HCT116 (cell line): ENCODE measurements around the gene POLR2I. TPM values are rescaled to one million over a fixed set of nuclear protein-coding genes. Genes with fewer than 3 reads are reported as not detected.

Source experiments
- ATAC-seq: fragments of 200-7000 bp; cut with Tn5 transposase; 2 replicates; pipeline ENCODE4 v1.9.1; 2020; ENCODE audit warnings: mild to moderate bottlenecking, moderate library complexity
- BruUV-seq: library from RNA; stranded (reverse); fragments of 400-500 nt; replicated peaks from 2 replicates; lab custom pipeline; 2021; lab: Mats Ljungman, UMichigan
- CTCF ChIA-PET: fragments of 300-600 bp; sonication (Branson Sonifier 250); formaldehyde crosslinking; loops from one replicate; lab custom pipeline; 2021; ENCODE audit warnings: antibody characterized with exemption; lab: Charles Lee
- POLR2A ChIA-PET: fragments of 300-600, 350-600 bp; sonication (Branson Sonifier 250); formaldehyde crosslinking; loops from one replicate; lab custom pipeline; 2021; ENCODE audit warnings: antibody characterized with exemption; lab: Charles Lee
- RAD21 ChIA-PET, 2 experiments: fragments of 300-600 bp; sonication (Branson Sonifier 250); formaldehyde crosslinking; loops; one replicate each; lab custom pipeline; 2023; ENCODE audit warnings: low total read pairs in 2 of 2; ENCODE audit not compliant: uncharacterized antibody in 2 of 2, unreplicated experiment in 2 of 2, low non-redundant PET in 1 of 2; lab: Charles Lee
- DNase-seq: peaks from one replicate; pipeline ENCODE4 v3.0.0-alpha.2; 2010; ENCODE audit warnings: low read depth, low spot score
- H2AFZ ChIP-seq: fragments of 200-600 bp; shearing (Covaris generic), sonication (generic); 2 replicates; pipeline ENCODE4 v1.6.1; 2017; ENCODE audit warnings: low read depth, mixed run types, mixed read lengths, antibody characterized with exemption, low read length; ENCODE audit not compliant: poor library complexity, severe bottlenecking
- H3K27ac ChIP-seq: 2 replicates; pipeline ENCODE4 v1.5.1; 2012; ENCODE audit warnings: low read depth, low read length
- H3K27me3 ChIP-seq: fragments of 200-600 bp; sonication (generic); 2 replicates; pipeline ENCODE4 v1.6.1; 2016; ENCODE audit warnings: mixed run types, low read length, mixed read lengths; ENCODE audit not compliant: insufficient read depth
- H3K36me3 ChIP-seq, 2 experiments: fragments of 200-500 bp in 1 of 2; fragments of 200-600 bp in 1 of 2; sonication (Bioruptor generic) in 1 of 2; sonication (generic) in 1 of 2; 2 replicates each; pipeline versions ENCODE4 v1.5.1 to v1.6.1; 2014 to 2016; ENCODE audit warnings: low read length in 2 of 2, inconsistent platforms in 1 of 2, mixed read lengths in 1 of 2, mixed run types in 1 of 2; ENCODE audit not compliant: insufficient read depth in 2 of 2, control insufficient read depth in 1 of 2
- H3K4me1 ChIP-seq, 2 experiments: fragments of 200-600 bp in 1 of 2; sonication (generic) in 1 of 2; 2 replicates each; pipeline versions ENCODE4 v1.5.1 to v1.6.1; 2012 to 2017; ENCODE audit warnings: low read length in 2 of 2, inconsistent platforms in 1 of 2, mild to moderate bottlenecking in 1 of 2, mixed read lengths in 1 of 2, mixed run types in 1 of 2, moderate library complexity in 1 of 2; ENCODE audit not compliant: insufficient read depth in 2 of 2, control insufficient read depth in 1 of 2
- H3K4me2 ChIP-seq: fragments of 200-600 bp; sonication (generic); 2 replicates; pipeline ENCODE4 v1.6.1; 2017; ENCODE audit warnings: mixed run types, low read length, mixed read lengths
- H3K4me3 ChIP-seq, 2 experiments: fragments of 200-600 bp in 1 of 2; sonication (generic) in 1 of 2; replicated peaks in 1 of 2; 2 replicates each; pipeline ENCODE4 v1.5.1; 2011 to 2016; ENCODE audit warnings: low read length in 2 of 2, control low read depth in 1 of 2, low read depth in 1 of 2, mild to moderate bottlenecking in 1 of 2, mixed read lengths in 1 of 2, mixed run types in 1 of 2
- H3K79me2 ChIP-seq: fragments of 200-600 bp; sonication (generic); 2 replicates; pipeline ENCODE4 v1.6.1; 2017; ENCODE audit warnings: mild to moderate bottlenecking, mixed run types, low read length, moderate library complexity, mixed read lengths; ENCODE audit not compliant: insufficient read depth
- H3K9ac ChIP-seq: fragments of 200-600 bp; sonication (generic); 2 replicates; pipeline ENCODE4 v1.6.1; 2016; ENCODE audit warnings: low read length, mixed read lengths
- H3K9me2 ChIP-seq: fragments of 200-600 bp; sonication (generic), shearing (Covaris generic); 2 replicates; pipeline ENCODE4 v1.6.1; 2017; ENCODE audit warnings: mixed run types, mild to moderate bottlenecking, moderate library complexity; ENCODE audit not compliant: insufficient read depth
- H3K9me3 ChIP-seq, 2 experiments: fragments of 200-500 bp in 1 of 2; fragments of 200-600 bp in 1 of 2; sonication (Bioruptor generic) in 1 of 2; sonication (generic) in 1 of 2; 2 replicates each; pipeline ENCODE4 v1.6.1; 2014 to 2017; ENCODE audit warnings: low read length in 2 of 2, mixed read lengths in 2 of 2, inconsistent platforms in 1 of 2, low read depth in 1 of 2, mild to moderate bottlenecking in 1 of 2, mixed run types in 1 of 2, moderate library complexity in 1 of 2; ENCODE audit not compliant: control insufficient read depth in 1 of 2, insufficient read depth in 1 of 2
- H4K20me1 ChIP-seq: fragments of 200-600 bp; sonication (generic), shearing (Covaris generic); 2 replicates; pipeline ENCODE4 v1.6.1; 2017; ENCODE audit warnings: mixed run types, mild to moderate bottlenecking, moderate library complexity; ENCODE audit not compliant: insufficient read depth
- CBX3 ChIP-seq: IDR thresholded peaks from 2 replicates; pipeline ENCODE4 v1.6.1; 2012; ENCODE audit warnings: low read depth
- CEBPB ChIP-seq: IDR thresholded peaks from 2 replicates; pipeline ENCODE4 v1.6.1; 2012; ENCODE audit warnings: low read depth
- EGR1 ChIP-seq: IDR thresholded peaks from 2 replicates; pipeline ENCODE4 v1.6.1; 2012; ENCODE audit warnings: low read depth
- ELF1 ChIP-seq: IDR thresholded peaks from 2 replicates; pipeline ENCODE4 v1.6.1; 2012; ENCODE audit warnings: low read depth, borderline replicate concordance
- EZH2phosphoT487 ChIP-seq: fragments of 200-600 bp; IDR thresholded peaks from 2 replicates; pipeline ENCODE4 v1.6.1; 2018; ENCODE audit warnings: antibody characterized with exemption, borderline replicate concordance
- FOSL1 ChIP-seq: IDR thresholded peaks from 2 replicates; pipeline ENCODE4 v1.6.1; 2012; ENCODE audit warnings: low read depth
- POLR2A ChIP-seq: IDR thresholded peaks from 2 replicates; pipeline ENCODE4 v1.7.0; 2011; ENCODE audit warnings: borderline replicate concordance; ENCODE audit not compliant: insufficient read depth, insufficient read length; ENCODE audit errors: extremely low read depth
- POLR2AphosphoS5 ChIP-seq: IDR thresholded peaks from 2 replicates; pipeline ENCODE4 v1.6.1; 2011; ENCODE audit warnings: mild to moderate bottlenecking, low read depth, low read length, moderate library complexity
- RAD21 ChIP-seq: IDR thresholded peaks from 2 replicates; pipeline ENCODE4 v1.6.1; 2012; ENCODE audit warnings: low read depth, mild to moderate bottlenecking
- SIN3A ChIP-seq: IDR thresholded peaks from 2 replicates; pipeline ENCODE4 v1.6.1; 2012; ENCODE audit warnings: low read depth
- SP1 ChIP-seq: IDR thresholded peaks from 2 replicates; pipeline ENCODE4 v1.6.1; 2012; ENCODE audit warnings: low read depth
- SRF ChIP-seq: IDR thresholded peaks from 2 replicates; pipeline ENCODE4 v1.6.1; 2012; ENCODE audit warnings: low read depth
- YY1 ChIP-seq: IDR thresholded peaks from 2 replicates; pipeline ENCODE4 v1.6.1; 2011; ENCODE audit warnings: low read length, low read depth, moderate library complexity, mild to moderate bottlenecking; ENCODE audit not compliant: insufficient replicate concordance; ENCODE audit errors: extremely low read depth
- ZNF274 ChIP-seq: fragments of 200-500 bp; sonication (Bioruptor generic); IDR thresholded peaks from 2 replicates; pipeline ENCODE4 v1.6.1; 2014; ENCODE audit warnings: mild to moderate bottlenecking, low read depth, low read length, inconsistent platforms
- intact Hi-C: fragments of 100-400 bp; cut with micrococcal nuclease; formaldehyde crosslinking; loops from 2 replicates; pipeline ENCODE4 v1.10.0; 2022
- total RNA-seq: library from RNA; stranded (reverse); gene quantifications from one replicate; pipeline ENCODE4 v1.2.1, GENCODE V29; 2021; ENCODE audit not compliant: unreplicated experiment
- TF ChIP-seq, protein P1 (sequence below): IDR thresholded peaks from 2 replicates; pipeline ENCODE4 v1.6.1; 2012; ENCODE audit warnings: low read depth
- TF ChIP-seq, protein P2 (sequence below): IDR thresholded peaks from 2 replicates; pipeline ENCODE4 v1.6.1; 2012
- TF ChIP-seq, protein P3 (sequence below): IDR thresholded peaks from 2 replicates; pipeline ENCODE4 v1.6.1; 2012

Gene POLR2I
- total RNA-seq, 1 experiment from 2014 or later: 108 TPM

DNA sequence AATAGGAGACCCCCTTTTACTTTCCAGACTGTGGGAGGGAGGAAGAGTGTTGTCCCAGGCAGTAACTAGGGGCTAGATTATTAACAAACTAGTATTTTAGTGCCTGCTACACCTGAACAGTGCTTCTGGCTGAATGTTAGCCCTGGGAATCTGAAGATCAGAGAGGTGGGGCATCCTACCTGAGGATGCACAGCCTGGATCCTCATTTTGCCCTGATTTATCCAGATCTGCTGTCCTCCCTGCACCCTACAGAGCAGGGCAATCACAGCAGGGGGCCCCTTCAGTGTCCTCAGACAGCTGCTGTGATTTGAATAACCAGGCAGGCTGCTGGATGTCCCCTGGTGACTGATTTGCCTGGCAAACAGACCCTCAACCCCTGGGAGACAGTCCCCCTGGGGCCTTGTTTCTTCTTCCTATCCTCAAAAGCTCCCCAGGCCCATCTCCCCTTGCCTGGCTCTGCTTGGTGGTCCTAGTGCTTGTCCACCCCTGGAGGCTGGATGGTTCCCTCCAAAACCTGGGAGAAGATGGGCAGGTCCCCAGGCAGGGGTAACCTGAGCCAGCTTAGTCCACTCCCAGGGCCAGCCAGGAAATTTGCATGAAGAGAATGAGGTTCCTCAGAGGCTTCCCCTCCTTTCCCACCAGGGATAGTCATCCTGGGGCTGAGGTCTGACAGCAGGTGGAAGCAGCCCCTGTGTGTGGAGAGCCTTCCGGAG is 4.0 kb downstream of the POLR2I start, which contains the start of gene OVOL3:
TSS of gene OVOL3 (plus strand) at position 657 of the 713 bp plus-strand sequence. CDS start 60 bp downstream, outside the sequence.
- no peak within 1 kb of the TSS for H3K4me3 ChIP-seq
- H3K36me3 ChIP-seq: peaks cover 6 to 9% of the 10 kb centered on the region in 2 experiments; a peak in 3 of 4 replicates
- peaks cover 0 to 14% of the 10 kb centered on the region in 2 experiments; a peak in 1 of 4 replicates for H3K4me1 ChIP-seq
- RAD21 ChIA-PET: no interaction called here
- no peak within 1 kb of the TSS for H3K27ac ChIP-seq
- H3K4me2 ChIP-seq: no peak within 1 kb of the TSS
- intact Hi-C loops: loop anchor here (10.0 kb wide), 1 partner anchor 106 kb away; the partner anchor contains the start of gene SYNE4
- H3K9ac ChIP-seq: no peak within 1 kb of the TSS
- POLR2A ChIA-PET: no interaction called here
- DNase-seq: no peak
- TF ChIP-seq, protein P1, sequence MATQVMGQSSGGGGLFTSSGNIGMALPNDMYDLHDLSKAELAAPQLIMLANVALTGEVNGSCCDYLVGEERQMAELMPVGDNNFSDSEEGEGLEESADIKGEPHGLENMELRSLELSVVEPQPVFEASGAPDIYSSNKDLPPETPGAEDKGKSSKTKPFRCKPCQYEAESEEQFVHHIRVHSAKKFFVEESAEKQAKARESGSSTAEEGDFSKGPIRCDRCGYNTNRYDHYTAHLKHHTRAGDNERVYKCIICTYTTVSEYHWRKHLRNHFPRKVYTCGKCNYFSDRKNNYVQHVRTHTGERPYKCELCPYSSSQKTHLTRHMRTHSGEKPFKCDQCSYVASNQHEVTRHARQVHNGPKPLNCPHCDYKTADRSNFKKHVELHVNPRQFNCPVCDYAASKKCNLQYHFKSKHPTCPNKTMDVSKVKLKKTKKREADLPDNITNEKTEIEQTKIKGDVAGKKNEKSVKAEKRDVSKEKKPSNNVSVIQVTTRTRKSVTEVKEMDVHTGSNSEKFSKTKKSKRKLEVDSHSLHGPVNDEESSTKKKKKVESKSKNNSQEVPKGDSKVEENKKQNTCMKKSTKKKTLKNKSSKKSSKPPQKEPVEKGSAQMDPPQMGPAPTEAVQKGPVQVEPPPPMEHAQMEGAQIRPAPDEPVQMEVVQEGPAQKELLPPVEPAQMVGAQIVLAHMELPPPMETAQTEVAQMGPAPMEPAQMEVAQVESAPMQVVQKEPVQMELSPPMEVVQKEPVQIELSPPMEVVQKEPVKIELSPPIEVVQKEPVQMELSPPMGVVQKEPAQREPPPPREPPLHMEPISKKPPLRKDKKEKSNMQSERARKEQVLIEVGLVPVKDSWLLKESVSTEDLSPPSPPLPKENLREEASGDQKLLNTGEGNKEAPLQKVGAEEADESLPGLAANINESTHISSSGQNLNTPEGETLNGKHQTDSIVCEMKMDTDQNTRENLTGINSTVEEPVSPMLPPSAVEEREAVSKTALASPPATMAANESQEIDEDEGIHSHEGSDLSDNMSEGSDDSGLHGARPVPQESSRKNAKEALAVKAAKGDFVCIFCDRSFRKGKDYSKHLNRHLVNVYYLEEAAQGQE: no peak
- TF ChIP-seq CBX3: no peak
- no peak within 1 kb of the TSS for H2AFZ ChIP-seq
- no peak for ATAC-seq
- no peaks in the 10 kb centered on the region for H4K20me1 ChIP-seq
- H3K9me3 ChIP-seq: no peaks in the 10 kb centered on the region
- no peaks in the 10 kb centered on the region for H3K9me2 ChIP-seq
- H3K79me2 ChIP-seq: peaks cover 19% of the 10 kb centered on the region
- no TSS peak for BruUV-seq
- no peaks in the 10 kb centered on the region for H3K27me3 ChIP-seq
- CTCF ChIA-PET: no interaction called here

DNA sequence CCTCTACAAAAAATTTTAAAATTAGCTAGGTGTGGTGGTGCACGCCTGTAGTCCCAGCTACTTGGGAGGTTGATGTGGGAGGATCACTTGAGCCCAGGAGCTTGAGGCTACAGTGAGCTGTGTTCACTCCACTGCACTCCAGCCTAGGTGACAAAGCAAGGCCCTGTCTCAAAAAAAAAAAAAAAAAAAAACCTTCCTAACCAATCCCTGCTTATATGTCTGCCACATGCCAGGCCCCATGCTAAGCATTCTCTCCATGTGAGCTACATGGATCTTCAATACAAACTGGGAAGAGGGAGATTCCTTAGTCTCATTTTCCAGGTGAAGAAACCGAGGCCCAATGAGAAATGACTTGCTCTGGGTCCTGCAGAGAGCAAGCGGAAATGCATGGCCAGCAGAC is 6.0 kb downstream of the POLR2I start:
- DNase-seq (no peak), ATAC-seq (no peak)
- H3K9ac ChIP-seq: no peak overlapping the region
- H3K9me2 ChIP-seq: no peaks in the 10 kb centered on the region
- peaks cover 11% of the 10 kb centered on the region for H3K79me2 ChIP-seq
- no peak overlapping the region for H3K4me2 ChIP-seq
- H3K27me3 ChIP-seq: no peaks in the 10 kb centered on the region
- no peaks in the 10 kb centered on the region for H4K20me1 ChIP-seq
- no TSS peak for BruUV-seq
- peaks cover 14 to 24% of the 10 kb centered on the region in 2 experiments; a peak in 3 of 4 replicates for H3K36me3 ChIP-seq
- H3K4me3 ChIP-seq: no peak overlapping the region
- no peak overlapping the region for H3K27ac ChIP-seq
- ChIA-PET CTCF (no interaction called here), POLR2A (no interaction called here), RAD21 (no interaction called here)
- no peaks in the 10 kb centered on the region for H3K9me3 ChIP-seq
- intact Hi-C loops: no loop called here
- peaks cover 0 to 14% of the 10 kb centered on the region in 2 experiments; a peak in 2 of 4 replicates for H3K4me1 ChIP-seq
- H2AFZ ChIP-seq: no peak overlapping the region
- TF ChIP-seq RAD21 (no peak), EZH2phosphoT487 (no peak), YY1 (no peak), CBX3 (no peak), ZNF274 (no peak), SRF (no peak), ELF1 (no peak), SP1 (no peak), CEBPB (no peak), FOSL1 (no peak), POLR2AphosphoS5 (no peak), POLR2A (no peak), EGR1 (no peak), SIN3A (no peak)
- TF ChIP-seq, protein P2, sequence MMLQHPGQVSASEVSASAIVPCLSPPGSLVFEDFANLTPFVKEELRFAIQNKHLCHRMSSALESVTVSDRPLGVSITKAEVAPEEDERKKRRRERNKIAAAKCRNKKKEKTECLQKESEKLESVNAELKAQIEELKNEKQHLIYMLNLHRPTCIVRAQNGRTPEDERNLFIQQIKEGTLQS: no peak
- TF ChIP-seq, protein P3, sequence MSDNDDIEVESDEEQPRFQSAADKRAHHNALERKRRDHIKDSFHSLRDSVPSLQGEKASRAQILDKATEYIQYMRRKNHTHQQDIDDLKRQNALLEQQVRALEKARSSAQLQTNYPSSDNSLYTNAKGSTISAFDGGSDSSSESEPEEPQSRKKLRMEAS: no peak
